NCI-H2196 (cell line): Measurements from ENCODE around the gene SLC35E3.
"Not testable (repeated sequence)": the region's sequence is repeated elsewhere in the genome, so short reads cannot be mapped to it uniquely, and the experiment has no call there.

ENCODE experiments used
- DNase-seq: peaks from one replicate; lab custom pipeline; 2025; ENCODE audit not compliant: unreplicated experiment; lab: John Stamatoyannopoulos, UW

The SLC35E3 gene

GRCh38 chr12:68811573-68811972 lies 65.6 kb downstream of the SLC35E3 start:
- not testable (repeated sequence) for DNase-seq

DNA sequence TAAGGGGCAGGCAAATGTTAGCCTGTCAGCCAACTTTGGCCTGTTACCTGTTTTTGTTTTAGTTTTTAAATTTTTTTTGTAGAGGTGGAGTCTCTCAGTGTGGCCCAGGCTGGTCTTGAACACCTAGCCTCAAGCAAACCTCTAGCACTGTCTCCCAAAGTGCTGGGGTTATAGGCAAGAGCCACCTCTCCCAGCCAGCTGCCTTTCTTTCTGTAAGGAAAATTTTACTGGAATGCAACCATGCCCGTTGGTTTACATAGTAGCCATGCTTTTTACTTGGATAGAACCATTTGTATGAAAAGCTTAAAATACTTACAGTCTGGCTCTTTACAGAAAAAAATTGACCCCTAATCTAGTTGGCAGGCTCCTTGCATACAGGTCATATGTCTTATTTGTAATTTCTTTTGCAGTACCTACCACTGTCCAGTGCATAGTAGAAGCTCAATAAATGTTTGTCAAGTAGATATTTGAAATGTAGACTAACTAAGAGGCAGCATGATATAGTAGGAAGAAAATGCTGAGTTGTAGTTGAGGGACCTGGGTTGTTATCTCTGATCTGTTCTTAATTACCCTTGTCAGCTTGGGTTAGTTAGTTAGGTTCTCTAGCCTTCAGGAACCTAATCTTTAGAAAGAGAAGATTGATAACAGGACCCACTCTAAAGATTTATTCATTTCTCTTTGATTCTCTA lies 66.7 kb downstream of the SLC35E3 start:
- no peak for DNase-seq

- DNase-seq: no peak
Observed at GRCh38 chr12:68813242-68813593, 67.2 kb downstream of the SLC35E3 start.

DNA sequence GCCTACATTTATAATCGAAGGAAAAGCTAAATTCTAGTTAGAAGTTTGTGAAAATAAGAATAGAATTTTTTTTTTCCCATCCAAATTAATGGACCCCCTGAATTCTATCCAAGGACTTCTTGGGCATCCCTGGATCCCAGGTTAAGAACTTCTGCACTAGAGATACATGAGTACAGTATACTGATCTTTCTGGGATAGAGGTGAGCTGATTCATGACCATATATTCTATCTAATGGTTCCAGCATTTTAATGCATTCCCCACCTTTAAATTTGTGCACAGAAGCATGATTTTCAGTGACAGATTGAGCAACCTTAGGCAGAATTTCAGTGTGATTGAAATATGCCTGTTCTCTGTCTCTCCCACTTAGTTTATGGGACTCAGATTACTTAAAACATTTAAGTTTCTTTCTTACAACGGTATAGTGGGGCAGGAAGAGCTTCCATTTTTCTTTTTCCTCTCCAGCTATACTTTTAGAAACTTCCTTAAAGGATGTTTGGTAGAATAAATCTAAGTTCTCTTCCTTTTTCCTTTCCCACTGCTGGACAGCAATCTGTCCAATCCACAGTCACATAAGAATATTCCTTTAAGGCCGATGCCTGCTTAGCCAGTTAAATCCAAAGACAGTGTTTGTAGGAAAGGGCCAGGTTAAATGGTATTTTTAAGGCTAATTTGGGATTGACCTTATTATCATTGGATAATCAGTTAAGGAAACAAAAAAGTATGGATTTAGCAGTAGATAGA lies 68.7 kb downstream of the SLC35E3 start:
- no peak for DNase-seq

DNA sequence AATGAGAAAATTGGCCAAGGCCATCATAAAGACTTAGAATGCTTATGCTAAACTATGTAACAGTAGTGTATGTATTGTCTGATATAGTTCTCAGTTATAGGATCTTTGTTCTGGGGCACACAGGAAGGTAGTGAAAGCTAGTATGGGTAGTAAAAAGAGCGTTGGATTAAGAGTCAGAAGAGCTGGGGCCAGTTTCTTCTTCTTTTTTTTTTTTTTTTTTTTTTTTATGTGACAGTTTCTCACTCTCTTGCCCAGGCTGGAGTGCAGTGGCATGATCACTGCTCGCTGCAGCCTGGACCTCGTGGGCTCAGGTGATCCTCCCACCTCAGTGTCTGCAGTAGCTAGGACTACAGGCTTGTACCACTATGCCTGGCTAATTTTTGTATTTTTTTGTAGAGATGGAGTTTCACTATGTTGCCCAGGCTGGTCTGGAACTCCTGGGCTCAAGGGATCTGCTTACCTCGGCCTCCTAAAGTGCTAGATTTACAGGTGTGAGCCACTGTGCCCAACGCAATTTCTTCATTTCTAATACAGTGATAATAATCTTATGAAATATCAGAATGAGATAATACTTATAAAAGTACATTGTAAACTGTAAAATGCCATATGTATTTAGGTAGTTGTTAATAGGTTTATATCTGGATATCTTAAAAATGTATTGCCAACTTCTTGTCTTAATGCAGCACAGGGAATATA lies 69.4 kb downstream of the SLC35E3 start:
- no peak for DNase-seq

GRCh38 chr12:68815928-68816800 lies 70.2 kb downstream of the SLC35E3 start:
- no peak for DNase-seq

DNA sequence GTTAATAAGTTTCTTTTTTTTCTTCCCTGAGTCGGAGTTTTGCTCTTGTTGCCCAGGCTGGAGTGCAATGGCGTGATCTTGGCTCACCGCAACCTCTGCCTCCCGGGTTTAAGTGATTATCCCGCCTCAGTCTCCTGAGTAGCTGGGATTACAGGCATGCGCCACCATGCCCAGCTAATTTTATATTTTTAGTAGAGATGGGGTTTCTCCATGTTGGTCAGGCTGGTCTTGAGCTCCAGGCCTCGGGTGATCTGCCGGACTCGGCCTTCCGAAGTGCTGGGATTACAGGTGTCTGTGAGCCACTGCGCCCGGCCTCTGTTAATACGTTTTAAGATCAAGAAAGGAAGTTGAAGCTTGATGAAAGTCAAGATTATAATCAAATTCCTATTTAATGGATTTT lies 73.5 kb downstream of the SLC35E3 start:
- DNase-seq: not testable (repeated sequence)

DNA sequence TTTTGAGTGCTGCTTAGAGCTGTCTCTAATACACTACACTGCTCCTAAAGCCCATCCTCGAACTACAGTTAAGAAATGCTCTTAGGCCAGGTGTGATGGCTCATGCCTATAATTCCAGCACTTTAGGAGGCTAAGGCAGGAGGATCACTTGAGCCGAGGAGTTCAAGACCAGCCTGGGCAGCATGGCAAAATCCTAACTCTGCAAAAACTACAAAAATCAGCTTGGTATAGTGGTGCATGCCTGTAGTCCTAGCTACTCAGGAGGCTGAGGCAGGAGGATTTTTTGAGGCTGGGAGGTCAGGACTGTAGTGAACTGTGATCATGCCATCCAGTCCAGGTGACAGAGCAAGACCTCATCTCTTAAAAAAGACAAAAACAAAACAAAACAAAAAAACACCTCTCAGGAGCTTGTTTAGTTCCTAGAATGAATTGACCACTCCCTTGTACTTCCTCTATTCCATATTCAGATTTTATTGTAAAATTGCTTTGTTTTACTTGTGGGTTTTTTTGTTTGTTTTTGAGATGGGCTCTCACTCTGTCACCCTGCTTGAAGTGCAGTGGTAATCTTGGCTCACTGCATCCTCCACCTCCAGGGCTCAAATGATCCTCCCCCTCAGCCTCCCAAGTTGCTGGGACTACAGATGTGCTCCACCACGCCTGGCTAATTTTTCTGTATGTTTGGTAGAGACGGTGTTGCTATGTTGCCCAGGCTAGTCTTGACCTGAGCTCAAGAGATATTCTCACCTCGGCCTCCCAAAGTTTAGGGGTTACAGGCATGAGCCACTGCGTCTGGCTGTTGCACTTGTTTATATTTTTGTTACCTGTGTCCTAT lies 75.6 kb downstream of the SLC35E3 start:
- DNase-seq: no peak

GRCh38 chr12:68823696-68824095 lies 77.7 kb downstream of the SLC35E3 start:
- no peak for DNase-seq

GRCh38 chr12:68824131-68824530 lies 78.2 kb downstream of the SLC35E3 start:
- no peak for DNase-seq

DNA sequence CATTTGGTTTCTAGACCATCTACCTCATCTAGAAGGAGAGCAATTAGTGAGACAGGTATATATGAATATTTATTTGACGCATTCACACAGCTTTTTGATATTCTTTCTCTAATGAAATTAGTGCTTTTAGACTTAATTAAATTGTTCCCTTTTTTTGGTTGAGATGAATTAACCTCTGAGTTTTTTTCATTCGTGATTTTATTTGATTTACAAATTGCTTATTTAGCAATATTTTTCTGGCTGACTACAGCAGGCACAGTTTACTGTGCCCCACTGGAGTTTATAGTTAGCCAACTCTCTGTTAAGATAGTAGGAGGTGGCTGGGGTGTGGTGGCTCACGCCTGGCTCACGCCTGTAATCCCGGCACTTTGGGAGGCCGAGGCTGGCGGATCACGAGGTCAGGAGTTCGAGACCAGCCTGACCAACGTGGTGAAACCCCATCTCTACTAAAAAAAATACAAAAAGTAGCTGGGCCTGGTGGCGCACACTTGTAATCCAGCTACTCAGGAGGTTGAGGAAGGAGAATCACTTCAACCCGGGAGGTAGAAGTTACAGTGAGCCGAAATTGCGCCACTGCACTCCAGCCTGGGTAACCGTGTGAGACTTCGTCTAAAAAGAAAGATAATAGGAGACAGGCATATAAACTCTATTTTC lies 78.7 kb downstream of the SLC35E3 start:
- DNase-seq: no peak

GRCh38 chr12:68825569-68826217 lies 79.7 kb downstream of the SLC35E3 start:
- no peak for DNase-seq

GRCh38 chr12:68827895-68828671 lies 82.1 kb downstream of the SLC35E3 start:
- no peak for DNase-seq

DNA sequence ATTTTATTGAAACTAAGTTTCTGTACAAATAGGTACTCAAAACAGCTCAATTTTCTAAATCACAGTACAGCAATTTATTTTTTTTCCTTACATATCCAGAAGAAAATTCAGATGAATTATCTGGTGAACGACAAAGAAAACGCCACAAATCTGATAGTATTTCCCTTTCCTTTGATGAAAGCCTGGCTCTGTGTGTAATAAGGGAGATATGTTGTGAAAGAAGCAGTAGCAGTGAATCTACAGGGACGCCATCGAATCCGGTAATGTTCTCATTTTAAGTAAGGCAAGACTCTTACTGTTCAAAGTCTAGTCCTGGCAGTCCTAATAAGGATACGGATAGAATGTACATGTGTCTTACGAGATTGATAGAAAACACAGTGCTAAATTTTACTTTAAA lies 82.7 kb downstream of the SLC35E3 start:
- no peak for DNase-seq
